Left kidney (tissue), 8 donors: ENCODE measurements around the gene PPIH. TPM values are rescaled to one million over a fixed set of nuclear protein-coding genes. Genes with fewer than 3 reads are reported as not detected.
A peak's percentile ranks its signal among the peaks of the same experiment; 100 is the strongest.
"Not testable (repeated sequence)": the region's sequence is repeated elsewhere in the genome, so short reads cannot be mapped to it uniquely, and the experiment has no call there.

ENCODE experiments used
- DNase-seq: peaks from one replicate; pipeline ENCODE4 v3.0.0-alpha.2; 2013
- long read RNA-seq, 8 donors: transcript quantifications; one replicate each; lab custom pipeline, GENCODE V29; 2026
- polyA plus RNA-seq: library from polyadenylated mRNA; unstranded; fragments of 120-200 nt; gene quantifications from one replicate; pipeline ENCODE4 v1.2.1, GENCODE V29; 2013; ENCODE audit not compliant: insufficient read length

PPIH gene
- 59.6 TPM for polyA plus RNA-seq
- long read RNA-seq, donor 1, transcript PPIH-201 (10 exons, 752 nt) = major isoform, 15 of 26 reads
- long read RNA-seq, donor 1, partial matches to known transcripts = 11 of 26 reads
- long read RNA-seq, donor 1, other reads (novel, unspliced or antisense) = 0 of 26 reads
- long read RNA-seq, donor 2, transcript PPIH-201 (10 exons, 752 nt) = major isoform, 13 of 13 reads
- long read RNA-seq, donor 2, partial matches to known transcripts = 0 of 13 reads
- long read RNA-seq, donor 2, other reads (novel, unspliced or antisense) = 0 of 13 reads
- long read RNA-seq, donor 3, transcript PPIH-201 (10 exons, 752 nt) = major isoform, 7 of 7 reads
- long read RNA-seq, donor 3, partial matches to known transcripts = 0 of 7 reads
- long read RNA-seq, donor 3, other reads (novel, unspliced or antisense) = 0 of 7 reads
- long read RNA-seq, donor 4, partial matches to known transcripts = 6 of 8 reads
- long read RNA-seq, donor 4, other reads (novel, unspliced or antisense) = 0 of 8 reads
- long read RNA-seq, donor 5, transcript PPIH-201 (10 exons, 752 nt) = major isoform, 23 of 32 reads
- long read RNA-seq, donor 5, partial matches to known transcripts = 9 of 32 reads
- long read RNA-seq, donor 5, other reads (novel, unspliced or antisense) = 0 of 32 reads
- long read RNA-seq, donor 6, transcript PPIH-201 (10 exons, 752 nt) = major isoform, 9 of 20 reads
- long read RNA-seq, donor 6, partial matches to known transcripts = 11 of 20 reads
- long read RNA-seq, donor 6, other reads (novel, unspliced or antisense) = 0 of 20 reads
- long read RNA-seq, donor 7, transcript PPIH-201 (10 exons, 752 nt) = major isoform, 17 of 32 reads
- long read RNA-seq, donor 7, partial matches to known transcripts = 13 of 32 reads
- long read RNA-seq, donor 7, other reads (novel, unspliced or antisense) = 0 of 32 reads
- long read RNA-seq, donor 8, transcript PPIH-201 (10 exons, 752 nt) = major isoform, 6 of 6 reads
- long read RNA-seq, donor 8, partial matches to known transcripts = 0 of 6 reads
- long read RNA-seq, donor 8, other reads (novel, unspliced or antisense) = 0 of 6 reads

DNA sequence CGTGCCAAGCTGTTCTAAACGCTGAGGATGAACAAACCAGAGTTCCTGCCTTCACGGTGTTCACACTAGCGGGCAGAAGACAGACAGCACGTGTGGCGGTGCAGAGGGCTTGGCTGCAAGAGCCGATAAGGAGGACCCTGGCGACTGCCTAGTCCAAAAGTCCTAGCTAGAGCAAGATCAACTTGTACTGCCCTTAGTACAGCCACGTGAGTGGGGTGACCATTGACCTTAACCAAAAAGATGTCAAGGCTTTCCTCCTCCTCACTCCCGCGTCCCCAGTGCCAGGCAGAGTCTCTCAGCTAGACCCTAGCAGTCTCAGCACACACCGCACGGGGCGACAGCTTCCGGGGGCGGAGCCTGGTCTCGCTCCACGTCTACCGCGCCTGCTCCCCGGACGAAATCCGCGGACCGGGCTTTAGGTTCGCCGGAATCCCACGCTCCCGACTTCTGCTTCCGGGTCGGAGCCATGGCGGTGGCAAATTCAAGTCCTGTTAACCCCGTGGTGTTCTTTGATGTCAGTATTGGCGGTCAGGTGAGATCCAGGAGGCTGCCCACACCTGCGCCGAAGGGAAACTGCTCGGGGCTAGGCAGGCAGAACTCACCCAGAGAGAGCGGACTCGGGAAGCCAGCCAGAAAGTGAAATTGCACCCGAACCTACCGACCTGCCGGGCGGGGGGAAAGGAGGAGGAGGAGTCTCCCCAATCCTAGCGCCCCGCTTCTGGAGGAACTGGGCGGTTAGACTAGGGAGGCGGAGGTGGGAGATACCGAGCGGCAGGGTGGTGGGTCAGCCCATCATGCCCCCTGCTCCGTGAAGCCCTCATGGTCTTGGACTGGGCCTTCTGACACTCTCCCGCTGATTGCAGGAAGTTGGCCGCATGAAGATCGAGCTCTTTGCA, at the start of gene PPIH:
PPIH (plus strand) TSS at position 443 of the 896 bp plus-strand sequence; CDS start at position 467, 24 bp downstream.
- DNase-seq = peak; percentile 94

DNA sequence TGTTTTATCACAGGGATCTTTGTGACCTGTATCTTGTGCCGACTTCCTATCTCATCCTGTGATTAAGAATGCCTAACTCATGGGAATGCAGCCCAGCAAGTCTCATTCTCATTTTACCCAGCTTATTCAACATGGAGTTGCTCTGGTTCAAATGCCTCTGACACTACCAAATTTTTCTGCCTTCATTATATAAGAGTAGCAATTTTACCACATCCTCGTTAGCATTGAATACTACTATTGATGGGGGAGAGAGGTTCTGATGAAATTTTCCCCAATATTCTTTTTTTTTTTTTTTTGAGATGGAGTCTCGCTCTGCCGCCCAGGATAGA, 44.5 kb upstream of the PPIH start:
- no peak for DNase-seq

DNA sequence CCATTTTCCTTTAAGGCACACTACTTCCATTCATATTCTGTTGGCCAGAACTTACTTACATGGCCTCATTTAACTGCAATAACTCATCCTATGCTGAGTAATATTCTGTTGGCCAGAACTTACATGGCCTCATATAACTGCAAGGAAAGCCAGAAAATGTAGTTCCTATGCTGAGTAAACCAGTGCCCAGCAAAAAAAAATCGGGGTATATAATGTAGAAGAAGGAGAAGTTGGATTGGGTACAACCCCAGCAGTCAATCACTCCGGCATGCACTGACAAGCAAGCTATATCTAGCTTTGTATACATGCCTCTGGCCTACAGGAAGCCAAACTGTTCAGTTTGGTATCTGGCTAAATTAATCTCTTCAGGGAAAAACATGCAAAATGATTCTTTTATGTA, 39.4 kb upstream of the PPIH start:
- no peak for DNase-seq

DNA sequence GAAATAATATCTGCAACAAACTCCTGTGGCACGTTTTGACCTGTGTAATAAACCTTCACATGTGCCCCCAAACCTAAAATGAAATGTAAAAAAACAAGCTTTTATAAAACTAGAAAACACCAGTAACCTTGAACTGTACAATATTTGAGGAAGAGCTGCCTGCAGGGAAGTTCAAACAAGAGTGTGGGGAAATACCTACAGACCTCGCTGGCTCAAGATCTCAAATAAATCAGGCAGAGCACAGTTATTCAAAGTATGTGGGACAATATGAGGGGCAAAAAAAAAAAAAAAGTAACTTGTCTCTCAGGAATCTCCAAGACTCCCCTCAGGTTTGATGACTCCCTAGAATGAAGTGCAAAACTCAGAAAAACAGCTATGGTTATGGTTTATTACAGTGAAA, 37.9 kb upstream of the PPIH start:
- no peak for DNase-seq

DNA sequence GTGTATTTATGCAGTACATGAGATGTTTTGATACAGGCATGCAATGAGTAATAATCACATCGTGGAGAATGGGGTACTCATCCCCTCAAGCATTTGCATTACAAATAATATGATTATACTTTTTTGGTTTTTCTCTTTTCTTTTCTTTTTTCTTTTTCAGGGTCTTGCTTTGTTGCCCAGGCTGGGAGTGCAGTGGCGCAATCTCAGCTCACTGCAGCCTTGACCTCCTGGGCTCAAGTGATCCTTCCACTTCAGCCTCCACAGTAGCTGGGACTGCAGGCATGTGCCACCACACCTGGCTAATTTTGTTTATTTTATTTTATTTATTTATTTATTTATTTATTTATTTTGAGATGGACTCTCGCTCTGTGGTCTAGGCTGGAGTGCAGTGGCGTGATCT, 37.0 kb upstream of the PPIH start:
- not testable (repeated sequence) for DNase-seq

DNA sequence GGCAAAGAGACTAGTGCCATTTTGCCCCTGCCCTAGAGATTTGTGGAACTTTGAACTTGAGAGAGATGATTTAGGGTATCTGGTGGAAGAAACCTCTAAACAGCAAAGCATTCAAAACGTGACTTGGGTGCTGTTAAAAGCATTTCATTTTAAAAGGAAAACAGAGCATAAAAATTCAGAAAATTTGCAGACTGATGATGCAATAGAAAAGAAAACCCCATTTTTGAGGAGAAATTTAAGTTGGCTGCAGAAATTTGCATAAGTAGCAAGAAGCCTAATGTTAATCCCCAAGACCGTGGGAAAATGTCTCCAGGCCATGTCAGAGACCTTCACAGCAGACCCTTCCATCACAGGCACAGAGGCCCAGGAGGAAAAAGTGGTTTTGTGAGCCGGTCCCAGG, 31.0 kb upstream of the PPIH start:
- not testable (repeated sequence) for DNase-seq

DNA sequence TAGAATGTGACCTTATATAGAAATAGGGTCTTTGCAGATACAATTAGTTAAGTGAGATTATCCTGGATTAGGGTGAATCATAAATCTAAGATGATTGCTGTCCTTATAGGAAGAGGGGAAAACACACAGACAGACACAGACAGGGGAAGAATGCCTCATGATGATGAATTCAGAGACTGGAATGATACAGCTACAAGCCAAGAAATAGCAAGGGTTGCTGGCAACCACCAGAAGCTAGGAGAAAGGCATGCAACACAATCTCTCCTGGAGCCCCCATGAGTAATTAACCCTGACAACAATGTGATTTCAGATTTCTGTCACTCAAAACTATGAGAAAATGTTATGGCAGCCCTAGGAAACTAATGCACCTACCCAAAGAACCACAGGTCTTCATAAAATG, 19.1 kb upstream of the PPIH start:
- DNase-seq = no peak

DNA sequence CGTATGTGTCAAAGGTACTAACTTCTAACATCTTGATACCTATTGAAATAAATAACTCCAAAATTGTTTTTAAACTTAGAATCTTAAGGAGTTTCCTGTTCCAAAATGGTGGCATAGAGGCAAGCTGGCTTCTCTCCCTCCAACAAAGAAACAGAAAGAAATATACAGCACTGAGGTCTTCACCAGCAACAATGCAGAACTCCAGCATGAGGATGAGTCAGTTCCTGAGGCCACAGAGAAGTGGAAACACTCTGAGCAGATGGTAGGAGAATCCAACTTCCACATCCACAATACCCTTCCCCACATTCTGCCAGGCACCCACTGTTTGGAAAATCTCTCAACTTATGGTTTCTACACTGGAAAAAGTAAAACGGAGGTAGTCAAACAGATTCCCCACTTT, 12.2 kb upstream of the PPIH start:
- DNase-seq = no peak

DNA sequence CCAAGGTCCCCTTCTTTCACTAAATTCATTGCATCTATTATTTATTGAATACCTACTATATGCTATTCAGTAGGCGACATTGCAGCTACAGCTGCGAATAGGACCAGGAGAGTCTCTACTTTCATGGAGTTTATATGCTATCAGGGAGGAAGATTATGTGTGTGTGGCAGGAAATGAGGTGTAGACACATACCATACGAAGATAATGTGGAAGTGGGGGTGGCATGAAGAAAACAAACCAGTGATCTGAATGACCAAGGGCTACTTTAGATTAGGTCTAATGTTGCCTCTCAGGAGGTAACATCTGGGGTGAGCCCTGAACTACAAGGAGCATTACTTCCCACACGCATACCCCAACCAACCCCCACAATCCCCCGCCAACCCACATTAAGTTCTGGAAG, 1.0 kb upstream of the PPIH start:
- no peak for DNase-seq

DNA sequence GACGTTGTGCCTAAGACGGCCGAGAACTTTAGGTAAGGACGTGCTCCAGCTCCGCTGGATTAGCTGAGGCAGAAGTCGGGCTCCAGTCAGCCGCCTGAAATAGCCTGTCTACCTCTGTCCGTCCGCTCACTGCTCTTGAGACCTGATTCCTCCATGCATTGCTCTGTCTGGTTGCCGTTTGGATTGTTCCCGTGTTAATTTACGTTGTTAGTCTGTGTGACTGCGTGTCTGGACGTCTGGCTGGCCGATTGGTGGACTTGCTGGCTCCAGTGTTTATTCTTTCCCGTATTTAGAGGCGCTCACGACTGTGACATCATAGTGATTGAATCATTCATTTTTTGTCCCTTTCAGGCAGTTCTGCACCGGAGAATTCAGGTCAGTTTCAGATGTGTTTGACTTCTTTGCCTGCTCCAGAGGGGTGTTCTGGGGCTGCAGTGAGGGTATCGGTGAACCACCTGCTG, 684 bp downstream of the PPIH start:
- no peak for DNase-seq

DNA sequence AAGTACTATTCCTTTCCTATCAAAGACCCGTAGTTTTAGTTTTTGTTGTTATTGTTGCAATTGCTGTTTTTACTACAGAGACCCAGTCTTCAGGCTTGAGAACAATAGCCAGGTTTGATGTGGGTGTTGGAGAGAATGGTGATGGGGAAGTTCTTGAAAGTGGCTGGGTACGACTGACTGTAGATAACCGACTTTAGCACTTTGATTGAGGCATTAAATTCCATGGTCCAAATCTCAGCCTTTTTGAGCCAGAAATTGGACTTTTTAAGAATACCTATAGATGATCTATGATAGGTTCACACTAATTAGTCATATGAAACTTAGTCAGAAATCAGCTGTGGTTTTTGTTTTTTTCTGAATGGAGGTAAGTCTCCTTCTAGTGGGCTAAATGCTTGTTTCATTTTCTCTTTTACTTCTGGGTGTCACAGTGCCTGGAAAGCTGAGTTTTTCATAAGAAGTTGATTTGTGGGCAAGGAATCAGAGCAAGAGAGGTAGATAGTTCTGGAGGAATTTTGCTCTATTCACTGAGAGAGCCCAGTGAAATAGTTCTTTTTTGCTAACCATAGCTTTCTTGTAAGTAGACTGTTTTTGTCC, 2.8 kb downstream of the PPIH start:
- DNase-seq = no peak

DNA sequence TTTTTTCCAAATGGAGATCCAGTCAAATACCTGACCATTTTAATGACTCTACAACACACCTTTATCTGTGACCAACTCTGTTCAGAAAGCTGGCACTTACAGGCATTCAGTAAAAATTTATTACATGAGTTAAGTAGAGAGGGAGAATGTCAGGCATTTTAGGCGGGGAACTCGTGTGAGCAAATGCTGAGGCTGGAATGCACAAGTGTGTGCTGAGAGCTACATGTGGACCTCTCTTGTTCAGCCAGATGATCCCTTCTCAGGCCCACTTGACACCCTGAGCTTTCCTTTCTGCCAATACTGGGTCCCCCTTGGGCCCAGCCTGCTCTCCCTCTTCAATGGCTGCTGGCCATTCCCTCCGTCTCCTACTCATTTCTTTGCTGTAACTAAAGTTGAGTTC, 11.7 kb downstream of the PPIH start:
- no peak for DNase-seq

DNA sequence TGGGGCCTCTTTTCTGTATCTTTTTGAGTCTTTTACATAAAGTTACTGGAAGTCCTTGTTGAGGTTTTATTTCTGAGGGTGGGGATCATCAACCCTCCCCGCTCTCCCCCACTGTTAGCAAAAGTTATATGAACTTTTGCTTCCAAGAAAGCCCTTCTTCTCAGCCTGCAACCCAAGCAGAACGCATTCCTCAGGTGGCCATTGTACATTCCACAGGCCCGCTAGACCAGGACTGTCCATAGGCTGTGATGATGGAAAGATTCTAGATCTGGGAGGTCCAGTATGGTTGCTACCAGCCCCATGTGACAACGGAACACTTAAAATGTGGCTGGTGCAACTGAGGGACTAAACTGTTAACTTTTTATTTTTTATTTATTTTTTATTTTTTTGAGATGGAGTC, 12.2 kb downstream of the PPIH start:
- DNase-seq = no peak

DNA sequence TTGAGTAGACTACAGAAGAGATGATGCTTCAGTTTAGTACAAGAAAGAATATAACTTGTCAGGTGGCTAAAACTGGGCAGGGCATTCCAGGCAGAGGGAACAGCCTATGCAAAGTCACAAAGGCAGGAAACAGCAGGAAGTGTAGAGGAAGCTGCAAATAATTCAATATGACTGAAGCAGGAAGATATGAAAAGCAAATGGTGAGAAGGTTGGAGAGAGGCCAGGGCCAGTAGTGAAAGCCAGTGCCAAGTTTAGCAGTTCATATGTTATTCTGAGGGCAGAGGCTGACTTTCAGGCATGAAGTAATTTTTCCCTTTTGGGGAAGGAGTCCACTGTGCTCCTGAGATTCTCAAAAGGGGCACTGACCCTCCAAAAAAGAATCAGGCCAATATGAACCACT, 16.0 kb downstream of the PPIH start:
- no peak for DNase-seq

DNA sequence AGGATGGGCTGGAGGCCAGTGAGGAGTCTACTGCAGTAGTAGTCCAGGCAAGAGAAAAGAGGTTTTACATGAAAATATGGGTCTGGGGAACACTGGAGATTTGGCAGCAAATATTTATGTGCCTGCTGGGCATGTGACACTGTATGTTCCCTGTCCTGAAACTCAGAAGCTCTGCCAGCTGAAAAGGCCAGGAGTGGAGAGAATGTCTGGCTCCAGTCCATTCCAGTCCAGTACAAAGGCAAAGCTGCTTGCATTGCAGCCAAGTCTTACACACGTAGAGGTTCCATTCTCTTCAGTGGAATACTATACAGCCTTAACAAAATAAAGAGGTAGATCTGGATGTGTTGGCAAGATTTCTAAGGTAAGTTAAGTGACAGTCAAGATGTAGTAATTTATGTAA, 16.5 kb downstream of the PPIH start:
- DNase-seq = no peak

DNA sequence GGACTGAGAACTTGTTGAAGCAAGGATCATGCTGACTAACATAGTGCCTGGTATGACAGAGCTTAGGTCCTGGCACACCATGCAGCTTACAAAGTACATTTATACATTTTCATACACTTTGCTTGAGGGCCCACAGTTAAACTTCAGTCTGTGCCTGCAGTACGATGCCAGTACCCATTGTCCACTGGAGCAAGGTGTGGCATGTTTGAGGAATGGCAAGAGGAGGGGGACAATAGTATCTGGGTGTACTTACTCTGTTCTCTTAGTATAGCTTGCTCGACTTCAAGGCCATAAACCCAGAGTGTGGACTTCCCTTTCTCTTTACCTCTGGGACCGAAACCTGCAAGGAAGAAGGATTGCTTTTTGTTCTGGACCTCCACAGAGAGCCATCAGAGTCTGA, 17.2 kb downstream of the PPIH start:
- DNase-seq = no peak

DNA sequence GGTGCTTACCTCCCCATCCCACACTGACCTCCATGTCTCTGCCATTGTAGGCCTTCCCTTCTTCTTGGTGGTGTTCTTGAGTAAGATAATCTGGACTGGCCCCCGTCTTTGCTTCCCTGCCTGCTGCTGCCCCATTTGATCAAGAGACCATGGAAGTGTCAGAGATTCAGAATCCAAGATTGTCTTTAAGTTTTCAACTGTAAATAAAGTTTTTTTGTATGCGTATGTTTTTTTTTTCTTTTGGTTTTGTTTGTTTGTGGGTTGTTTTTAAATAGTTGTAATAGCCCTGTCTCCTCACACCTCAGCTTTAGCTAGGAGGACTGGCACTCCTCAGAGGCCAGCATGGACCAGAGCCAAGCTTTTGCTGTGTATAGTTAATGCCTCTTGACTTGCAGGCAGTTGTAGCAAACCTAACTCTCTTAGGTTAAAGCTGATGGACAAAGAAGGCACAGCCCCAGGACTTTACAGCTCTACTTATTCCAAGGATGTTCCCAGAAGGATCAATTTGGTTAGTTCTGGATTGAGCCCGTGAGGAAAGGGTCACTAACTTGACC, 18.4 kb downstream of the PPIH start:
- no peak for DNase-seq

DNA sequence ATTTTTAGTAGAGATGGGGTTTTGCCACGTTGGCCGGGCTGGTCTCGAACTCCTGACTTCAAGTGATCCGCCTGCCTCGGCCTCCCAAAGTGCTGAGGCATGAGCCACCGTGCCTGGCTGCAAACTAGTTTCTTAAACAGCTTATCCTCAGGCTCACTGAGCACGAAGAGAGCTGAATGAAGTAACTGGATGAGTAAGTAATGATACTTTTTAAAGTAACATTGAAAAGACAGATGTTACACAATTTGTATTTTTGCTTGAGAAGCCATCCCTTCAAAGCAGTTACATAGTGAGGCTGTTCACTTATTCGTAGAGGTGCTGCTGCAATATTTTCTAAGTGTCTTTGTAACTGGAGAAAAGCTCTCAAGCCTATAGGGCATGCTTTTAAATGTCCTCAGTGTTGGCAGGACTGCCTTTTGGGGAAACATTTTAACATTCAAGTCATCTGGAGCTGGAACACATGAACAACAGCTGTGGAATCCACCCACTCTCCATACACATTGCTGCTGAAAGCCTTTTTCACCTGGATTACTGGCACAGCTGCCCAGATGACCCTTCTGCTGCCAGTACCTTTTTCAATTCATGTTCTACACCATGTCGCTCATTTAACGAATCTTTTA, 21.3 kb downstream of the PPIH start:
- DNase-seq = no peak

DNA sequence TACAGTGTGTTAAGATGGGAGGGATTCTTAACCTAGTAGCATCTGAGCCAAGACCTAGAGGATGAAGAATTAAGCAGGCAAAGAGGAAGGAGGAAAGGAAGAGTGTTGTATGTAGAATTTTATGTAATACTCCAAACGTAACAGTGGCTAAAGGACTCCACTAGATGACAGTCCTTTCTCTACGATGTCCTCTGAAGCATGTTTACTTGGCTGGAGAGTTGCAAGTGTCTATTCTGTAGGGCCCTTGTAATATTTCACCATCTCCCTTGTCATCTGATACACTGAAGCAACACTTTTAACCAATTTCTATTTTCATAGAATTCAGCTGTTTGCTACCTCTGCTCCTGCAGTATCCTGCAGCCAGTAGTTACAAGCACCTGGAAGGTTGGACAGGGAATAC, 21.8 kb downstream of the PPIH start:
- no peak for DNase-seq

DNA sequence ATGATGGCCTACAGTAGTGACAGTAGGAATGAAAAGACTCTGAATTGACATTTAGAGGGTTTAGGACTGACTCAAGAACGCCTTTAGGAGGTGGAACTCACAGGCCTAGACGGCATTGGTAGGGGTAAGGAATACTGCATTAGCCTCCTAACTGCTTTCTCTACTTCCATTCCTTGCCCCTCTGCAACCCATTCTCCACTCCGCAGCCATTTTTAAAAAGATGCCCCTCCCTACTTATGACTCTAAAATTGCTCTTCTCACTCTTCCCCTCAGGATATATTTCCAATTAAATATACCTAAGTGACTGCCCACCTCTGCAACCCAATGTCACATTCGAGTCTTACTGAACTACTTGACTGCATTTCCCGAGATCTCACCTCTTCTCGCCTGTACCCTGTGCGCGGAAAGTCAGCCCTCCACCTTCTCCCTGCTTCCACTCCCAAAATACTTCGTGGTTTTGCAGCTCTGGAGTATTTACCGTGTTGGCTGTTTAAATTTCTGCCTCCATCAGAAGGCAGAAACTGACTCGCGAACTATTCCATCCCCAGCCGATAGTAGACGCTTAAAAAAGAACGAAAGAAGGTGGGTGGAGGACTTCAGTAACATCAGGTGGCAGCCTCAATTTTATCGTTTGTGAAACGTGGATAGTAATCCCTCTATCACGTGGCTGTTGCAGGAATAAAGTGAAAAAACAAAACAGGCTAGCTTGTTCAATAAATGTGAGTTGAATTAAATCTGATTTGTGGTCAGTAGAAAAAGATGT, 22.9 kb downstream of the PPIH start:
- no peak for DNase-seq
